ENCODE measurements around the gene ATP9A.

The ATP9A gene

GRCh38 chr20:51637241-51637640 lies 130.9 kb downstream of the ATP9A start:
- H3K4me3 ChIP-seq = no peak overlapping the region
- no peak overlapping the region for H3K27ac ChIP-seq

GRCh38 chr20:51636123-51636522 lies 132.1 kb downstream of the ATP9A start:
- H3K27ac ChIP-seq = no peak overlapping the region
- H3K4me3 ChIP-seq = no peak overlapping the region

- no peak overlapping the region for H3K27ac ChIP-seq
- H3K4me3 ChIP-seq = no peak overlapping the region
Observed at GRCh38 chr20:51635680-51636079, 132.5 kb downstream of the ATP9A start.

GRCh38 chr20:51634877-51635276 lies 133.3 kb downstream of the ATP9A start:
- H3K27ac ChIP-seq = no peak overlapping the region
- H3K4me3 ChIP-seq = no peak overlapping the region

GRCh38 chr20:51634257-51634656 lies 133.9 kb downstream of the ATP9A start:
- Histone ChIP-seq H3K4me3 (no peak overlapping the region), H3K27ac (no peak overlapping the region)

GRCh38 chr20:51633430-51633829 lies 134.8 kb downstream of the ATP9A start:
- H3K27ac ChIP-seq = no peak overlapping the region
- no peak overlapping the region for H3K4me3 ChIP-seq

GRCh38 chr20:51631953-51632352 lies 136.2 kb downstream of the ATP9A start:
- Histone ChIP-seq H3K4me3 (no peak overlapping the region), H3K27ac (peak overlapping the region in 11 of 21 experiments; percentile 22 to 70 (median 44))

- H3K4me3 ChIP-seq = no peak overlapping the region
- peak overlapping the region in 14 of 21 experiments; percentile 6 to 70 (median 42) for H3K27ac ChIP-seq
Observed at GRCh38 chr20:51631011-51631950, 136.9 kb downstream of the ATP9A start.

GRCh38 chr20:51629399-51630058 lies 138.7 kb downstream of the ATP9A start:
- Histone ChIP-seq H3K4me3 (no peak overlapping the region), H3K27ac (peak overlapping the region in 1 of 21 experiments; percentile 31)

- Histone ChIP-seq H3K4me3 (no peak overlapping the region), H3K27ac (no peak overlapping the region)
Observed at GRCh38 chr20:51628533-51629398, 139.4 kb downstream of the ATP9A start.

- H3K4me3 ChIP-seq = no peak overlapping the region
- no peak overlapping the region for H3K27ac ChIP-seq
Observed at GRCh38 chr20:51627586-51627985, 140.6 kb downstream of the ATP9A start.

GRCh38 chr20:51625105-51625504 lies 143.1 kb downstream of the ATP9A start:
- H3K4me3 ChIP-seq = no peak overlapping the region
- no peak overlapping the region for H3K27ac ChIP-seq

GRCh38 chr20:51624157-51624731 lies 143.9 kb downstream of the ATP9A start:
- Histone ChIP-seq H3K4me3 (no peak overlapping the region), H3K27ac (no peak overlapping the region)

GRCh38 chr20:51623255-51623654 lies 144.9 kb downstream of the ATP9A start:
- Histone ChIP-seq H3K27ac (no peak overlapping the region), H3K4me3 (no peak overlapping the region)

GRCh38 chr20:51622004-51622874 lies 146.0 kb downstream of the ATP9A start:
- H3K27ac ChIP-seq = no peak overlapping the region
- H3K4me3 ChIP-seq = no peak overlapping the region

GRCh38 chr20:51620432-51620831 lies 147.8 kb downstream of the ATP9A start:
- Histone ChIP-seq H3K27ac (no peak overlapping the region), H3K4me3 (no peak overlapping the region)

- H3K27ac ChIP-seq = no peak overlapping the region
- no peak overlapping the region for H3K4me3 ChIP-seq
Observed at GRCh38 chr20:51616060-51616459, 152.1 kb downstream of the ATP9A start.

- no peak overlapping the region for H3K27ac ChIP-seq
- H3K4me3 ChIP-seq = no peak overlapping the region
Observed at GRCh38 chr20:51614687-51615086, 153.5 kb downstream of the ATP9A start.

GRCh38 chr20:51613580-51613979 lies 154.6 kb downstream of the ATP9A start:
- no peak overlapping the region for H3K4me3 ChIP-seq
- no peak overlapping the region for H3K27ac ChIP-seq
